Inflammatory macrophage treated with lipopolysaccharide for 4 hours (primary cell): Measurements from ENCODE around the gene OR51Q1.

ENCODE experiments used
- DNase-seq: peaks from one replicate; pipeline ENCODE4 v3.0.0-alpha.2; 2020

OR51Q1 gene

GRCh38 chr11:5421811-5422210 is at the start of gene OR51Q1:
Gene OR51Q1, plus strand, starts transcription at chr11:5422111. Its CDS starts 90 bp downstream, at chr11:5422201.
- no peak for DNase-seq

GRCh38 chr11:5380740-5381342 is 41.1 kb upstream of the OR51Q1 start:
- DNase-seq, result peak; percentile 51

- no peak for DNase-seq
These were observed 38.3 kb upstream of the OR51Q1 start, which contains the start of gene OR51M1 for GRCh38 chr11:5383576-5383975. Gene OR51M1, plus strand, starts transcription at chr11:5383812. Its CDS starts 5,587 bp downstream, at chr11:5389399.

- DNase-seq, result no peak
These were observed 37.6 kb upstream of the OR51Q1 start for GRCh38 chr11:5384335-5384734.

- no peak for DNase-seq
These were observed 31.7 kb upstream of the OR51Q1 start for GRCh38 chr11:5390210-5390609.

- no peak for DNase-seq
These were observed 27.8 kb upstream of the OR51Q1 start for GRCh38 chr11:5394091-5394490.

- no peak for DNase-seq
These were observed 23.0 kb upstream of the OR51Q1 start for GRCh38 chr11:5398936-5399335.

GRCh38 chr11:5405173-5405572 is 16.7 kb upstream of the OR51Q1 start:
- no peak for DNase-seq

- DNase-seq, result no peak
These were observed 918 bp upstream of the OR51Q1 start for GRCh38 chr11:5420993-5421392.

- no peak for DNase-seq
These were observed 1.2 kb downstream of the OR51Q1 start for GRCh38 chr11:5423131-5423530.

- DNase-seq, result no peak
These were observed 19.5 kb downstream of the OR51Q1 start, which contains the start of gene OR51I1 for GRCh38 chr11:5441414-5441813. Gene OR51I1, minus strand, starts transcription at chr11:5441514. Its CDS starts 0 bp downstream, at chr11:5441514.

- DNase-seq, result no peak
These were observed 22.0 kb downstream of the OR51Q1 start for GRCh38 chr11:5443835-5444393.

- no peak for DNase-seq
These were observed 27.1 kb downstream of the OR51Q1 start, which contains the start of gene OR51I2 for GRCh38 chr11:5449023-5449422. Gene OR51I2, plus strand, starts transcription at chr11:5449323. Its CDS starts 4,166 bp downstream, at chr11:5453489.

- no peak for DNase-seq
These were observed 27.5 kb downstream of the OR51Q1 start for GRCh38 chr11:5449432-5449831.

GRCh38 chr11:5460983-5461621 is 39.2 kb downstream of the OR51Q1 start:
- no peak for DNase-seq

GRCh38 chr11:5467527-5467926 is 45.6 kb downstream of the OR51Q1 start:
- no peak for DNase-seq
